NCI-H345 (cell line): ENCODE measurements around the gene NCKAP1.
A peak's percentile ranks its signal among the peaks of the same experiment; 100 is the strongest.

Experiments used
- DNase-seq: peaks from one replicate; lab custom pipeline; 2025; lab: John Stamatoyannopoulos, UW

Gene NCKAP1

GRCh38 chr2:182867426-182868053, 170.7 kb downstream of the NCKAP1 start:
- no peak for DNase-seq

GRCh38 chr2:182866461-182867406, 171.5 kb downstream of the NCKAP1 start, which contains the start of gene FRZB:
Gene FRZB, minus strand, starts transcription at chr2:182866637. Its CDS starts 85 bp downstream, at chr2:182866552.
- DNase-seq = peak; percentile 49

- DNase-seq = no peak
Observed at GRCh38 chr2:182866095-182866460, 172.2 kb downstream of the NCKAP1 start.

- no peak for DNase-seq
Observed at GRCh38 chr2:182864949-182865570, 173.2 kb downstream of the NCKAP1 start.

DNA sequence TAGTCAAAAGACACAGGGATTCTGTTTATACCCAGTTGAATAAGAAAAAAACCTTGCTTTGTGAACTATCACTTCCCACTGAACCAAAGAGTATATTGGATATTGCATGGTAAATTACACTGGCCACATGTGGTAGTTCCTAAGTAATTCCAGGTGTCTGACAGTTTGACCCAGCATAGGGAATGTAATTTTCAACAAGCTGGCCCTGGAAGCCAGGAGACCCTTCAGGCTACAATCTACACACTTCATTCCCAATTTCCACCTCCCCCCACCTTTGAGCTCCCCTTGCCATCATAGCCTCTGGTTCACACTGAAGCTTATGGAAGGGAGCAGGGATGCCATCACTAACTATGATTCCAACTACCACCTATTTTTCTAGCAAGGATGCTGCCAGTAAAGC, 174.6 kb downstream of the NCKAP1 start:
- DNase-seq = no peak

DNA sequence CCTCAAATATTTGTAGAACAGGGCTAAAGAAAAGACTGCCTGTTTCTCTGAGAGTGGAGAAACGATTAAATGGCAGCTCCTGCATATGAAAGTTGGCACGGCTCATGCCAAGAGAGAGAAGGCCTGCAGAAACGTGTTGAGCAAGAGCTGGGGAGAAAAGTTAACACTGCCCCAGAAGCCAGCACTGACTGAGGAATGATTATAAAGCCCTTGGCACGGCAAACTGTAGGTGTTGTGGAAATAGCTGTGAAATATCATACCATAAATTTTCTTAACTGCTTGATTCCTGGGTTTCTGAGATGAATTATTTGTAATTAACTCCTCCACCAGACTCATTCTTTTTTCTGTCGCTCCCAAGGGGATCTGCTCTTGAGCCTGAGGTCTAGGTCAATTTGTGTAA, 176.2 kb downstream of the NCKAP1 start:
- DNase-seq = no peak

- no peak for DNase-seq
Observed at GRCh38 chr2:182860858-182861257, 177.4 kb downstream of the NCKAP1 start.
